ENCODE results near the gene AASS. TPM values are rescaled to one million over a fixed set of nuclear protein-coding genes. Genes with fewer than 3 reads are reported as not detected.
"Not testable (repeated sequence)": the region's sequence is repeated elsewhere in the genome, so short reads cannot be mapped to it uniquely, and the experiment has no call there.

The AASS gene
- polyA plus RNA-seq (ENCODE audit: insufficient read length): 19.8 TPM

DNA sequence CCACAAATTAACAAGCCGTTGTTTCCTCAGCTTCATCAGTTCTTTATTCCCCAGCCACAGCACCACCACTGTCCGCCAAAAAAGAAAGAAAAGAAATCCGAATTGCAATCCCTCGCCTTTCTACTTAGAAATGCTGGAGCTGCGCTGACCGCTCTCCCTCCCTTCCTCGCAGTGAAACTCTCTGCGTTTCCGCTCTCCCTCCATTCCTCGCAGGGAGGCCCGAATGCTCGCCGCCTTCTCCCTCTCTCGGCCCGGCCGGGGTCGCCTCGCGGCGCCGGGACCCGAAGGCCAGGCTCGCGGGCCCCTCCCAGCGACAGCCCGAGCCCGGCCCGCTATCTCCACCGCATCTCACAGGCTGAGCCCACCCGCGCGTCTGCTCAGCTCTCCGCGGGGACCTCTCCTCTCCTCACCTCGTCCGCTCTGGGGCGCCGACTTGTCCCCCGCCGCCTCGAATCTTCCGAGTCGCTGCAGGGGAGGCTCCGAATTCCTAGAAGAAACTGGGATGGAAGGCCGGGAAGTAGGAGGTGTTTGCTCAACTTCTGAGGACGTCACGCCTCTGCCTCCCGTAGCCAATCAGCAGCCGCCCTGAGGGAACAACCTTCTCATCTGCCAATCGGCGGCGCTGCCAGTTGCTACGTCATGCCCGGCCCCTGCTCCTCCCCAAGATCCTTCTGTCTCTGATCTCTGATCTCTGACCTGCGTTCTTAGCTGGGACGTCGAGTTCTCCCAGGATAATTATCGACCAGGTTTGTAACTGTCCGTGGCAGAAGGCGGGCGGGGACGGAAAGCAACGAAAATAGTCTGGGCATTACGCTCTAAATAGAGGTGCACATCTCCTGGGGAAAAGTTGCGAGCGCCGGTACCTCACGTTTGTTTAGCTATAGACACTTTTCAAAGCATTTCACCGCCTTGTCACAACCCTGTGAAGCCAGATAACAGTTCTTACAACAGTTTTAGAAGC, at the start of gene AASS:
AASS (minus strand) TSS at position 499 of the 961 bp plus-strand sequence. CDS start 10,523 bp downstream, outside the sequence.
- peak; percentile 96 for DNase-seq

DNA sequence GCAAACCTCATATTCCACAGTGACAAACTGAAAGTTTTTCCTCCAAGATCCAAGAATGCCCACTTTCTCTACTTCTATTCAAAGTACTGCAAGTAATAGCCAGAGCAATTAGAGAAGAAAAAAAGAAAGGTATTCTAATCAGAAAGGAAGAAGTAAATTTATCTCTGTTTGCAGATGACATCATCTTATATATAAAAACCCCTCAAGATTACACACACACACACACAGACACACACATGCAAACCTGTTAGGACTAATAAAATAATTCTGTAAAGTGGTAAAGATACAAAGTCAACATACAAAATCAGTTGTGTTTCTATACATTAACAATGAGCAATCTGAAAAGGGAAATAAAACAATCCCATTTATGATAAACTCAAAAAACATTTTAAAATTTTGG, 44.7 kb upstream of the AASS start:
- no peak for DNase-seq

DNA sequence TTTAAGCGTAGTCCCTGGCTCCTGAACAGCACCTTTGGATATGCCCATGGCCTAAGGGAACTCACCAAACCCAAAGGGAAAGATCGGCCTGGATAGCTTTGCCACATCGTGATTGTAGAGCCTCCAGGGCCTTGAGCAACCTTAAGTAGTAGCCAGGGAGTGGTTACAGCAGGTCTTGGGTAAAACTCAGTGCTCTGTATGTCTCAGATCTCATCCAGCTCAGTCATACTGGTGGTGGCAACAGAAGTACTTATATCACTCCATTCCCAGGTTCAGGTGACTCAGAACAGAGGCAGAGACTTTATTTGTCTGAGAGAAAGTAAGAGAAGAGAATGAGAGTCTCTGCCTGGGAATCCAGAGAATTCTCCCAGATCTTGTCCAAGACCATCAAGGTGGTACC, 39.1 kb upstream of the AASS start:
- DNase-seq: no peak

DNA sequence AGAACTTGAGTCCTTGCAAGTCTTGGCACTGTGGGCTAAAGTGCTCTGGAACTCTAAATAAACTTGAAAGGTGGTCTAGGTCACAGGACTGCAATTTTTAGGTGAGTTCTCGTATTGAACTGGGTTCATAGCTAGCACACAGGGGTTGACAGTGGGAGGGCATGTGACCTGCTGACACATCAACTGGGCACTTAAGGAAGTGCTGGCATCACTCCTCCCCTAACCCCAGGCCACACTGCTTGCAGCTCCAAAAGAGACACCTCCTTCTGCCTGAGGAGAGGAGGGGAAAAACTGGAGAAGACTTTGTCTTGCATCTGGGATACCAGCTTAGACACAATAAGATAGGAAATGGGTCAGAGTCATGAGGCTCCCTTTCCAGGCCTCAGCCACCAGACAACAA, 38.0 kb upstream of the AASS start:
- no peak for DNase-seq

DNA sequence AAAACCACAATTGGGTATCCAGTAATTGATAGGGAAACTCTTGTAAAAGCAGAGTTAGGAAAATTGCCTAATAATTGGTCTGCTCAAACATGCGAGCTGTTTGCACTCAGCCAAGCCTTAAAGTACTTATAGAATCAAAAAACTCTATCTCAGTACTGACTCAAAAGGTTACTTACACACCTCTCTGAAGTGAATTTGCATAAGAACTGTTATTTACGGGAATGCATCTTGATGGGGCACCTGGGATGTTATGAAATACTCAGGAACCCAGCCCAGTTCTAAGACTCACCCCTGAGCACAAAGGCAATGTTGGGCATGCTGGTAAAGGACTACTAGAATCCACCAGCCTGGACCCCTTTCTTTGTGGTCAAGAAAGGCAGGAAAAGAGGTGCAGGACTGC, 28.1 kb upstream of the AASS start:
- not testable (repeated sequence) for DNase-seq

DNA sequence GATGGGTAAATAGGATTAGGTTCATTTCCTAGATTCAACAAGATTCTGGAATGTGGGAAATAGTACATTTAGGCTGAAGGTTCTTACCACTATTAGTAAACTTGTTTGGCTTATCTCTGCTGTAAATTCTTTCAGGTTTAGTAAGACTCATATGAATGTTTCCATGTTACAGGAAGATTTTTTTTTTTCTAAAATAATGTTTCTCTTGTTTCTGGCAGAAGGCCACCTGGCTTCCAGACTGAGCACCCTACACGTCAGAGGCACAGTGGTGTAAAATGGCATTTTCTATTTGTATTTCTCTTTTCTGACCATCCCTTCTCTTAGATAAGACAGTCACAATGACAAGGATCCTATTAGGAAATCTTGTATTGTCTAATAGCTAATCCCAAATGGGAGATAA, 22.7 kb upstream of the AASS start:
- DNase-seq: no peak

DNA sequence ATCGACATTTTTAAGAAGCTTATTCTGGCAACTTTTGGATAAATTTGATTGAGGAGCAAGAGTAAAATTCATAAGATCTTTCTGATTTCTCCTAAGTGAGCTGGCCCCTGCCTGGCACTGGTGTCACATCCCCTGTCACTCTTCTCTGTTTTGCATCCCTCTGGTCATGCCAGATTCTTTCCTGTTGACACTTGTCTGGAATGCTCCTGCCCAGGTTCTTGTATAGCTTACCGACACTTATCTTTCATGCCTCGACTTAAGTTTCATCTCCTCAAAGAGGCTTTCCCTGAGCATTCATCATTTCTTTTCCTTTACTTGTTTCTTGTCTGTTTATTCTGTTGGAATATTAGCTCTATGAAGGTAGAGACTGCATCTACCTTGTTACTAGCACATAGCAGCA, 22.2 kb upstream of the AASS start:
- DNase-seq: no peak

DNA sequence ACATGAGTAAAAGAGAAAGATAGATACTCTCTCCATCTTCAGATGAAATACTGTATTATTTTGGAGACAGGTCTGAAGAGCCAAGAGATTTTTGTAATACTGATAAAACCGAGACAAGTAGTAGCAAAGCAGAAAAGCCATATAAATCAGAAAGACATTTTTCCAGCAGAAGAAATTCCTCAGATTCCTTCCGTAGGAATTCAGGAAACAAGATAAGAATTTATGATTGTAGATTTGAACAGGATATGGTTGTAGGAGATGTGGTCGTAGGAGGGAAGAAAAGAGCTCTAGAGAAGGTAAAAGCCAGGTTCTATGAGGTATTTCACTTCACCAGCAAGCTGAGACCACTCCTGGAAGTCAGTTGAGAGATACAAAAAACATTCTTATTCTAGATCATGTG, 17.6 kb upstream of the AASS start:
- no peak for DNase-seq

DNA sequence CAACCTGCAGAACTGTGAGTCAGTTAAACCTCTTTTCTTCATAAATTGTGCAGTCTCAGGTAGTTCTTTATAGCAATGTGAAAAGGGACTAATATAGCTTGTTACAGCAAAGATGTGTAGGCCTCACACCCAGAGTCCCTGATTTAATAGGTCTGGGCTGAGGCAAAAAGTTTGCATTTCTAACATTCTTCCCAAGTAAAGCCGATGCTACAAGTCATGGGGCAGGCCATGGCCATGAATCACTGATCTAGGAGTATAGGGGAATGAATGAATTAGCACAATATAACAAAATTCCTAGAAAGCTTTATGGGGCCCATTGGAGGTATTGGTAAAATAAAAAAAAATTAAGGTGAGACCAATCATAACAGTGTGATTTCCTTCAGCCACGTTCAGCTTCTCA, 11.5 kb upstream of the AASS start:
- no peak for DNase-seq

DNA sequence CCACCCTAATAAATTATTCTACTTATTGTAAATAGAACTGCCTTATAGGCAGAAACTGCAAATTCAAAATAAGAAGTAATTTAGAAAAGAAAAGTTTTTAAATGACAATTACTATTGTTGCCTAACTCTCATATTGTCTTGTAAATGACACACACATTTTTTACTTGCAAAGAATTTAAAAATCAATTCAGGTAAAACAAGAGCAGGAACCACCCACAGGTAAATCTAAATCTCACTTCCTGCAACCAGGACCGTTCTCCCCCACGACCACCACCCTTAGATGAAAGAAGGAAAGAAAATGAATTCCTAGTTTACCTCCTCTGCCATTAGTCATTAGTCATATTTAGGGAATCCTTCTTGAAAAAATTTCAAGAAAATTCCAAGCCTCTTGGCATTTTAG, 4.8 kb upstream of the AASS start:
- DNase-seq: no peak

DNA sequence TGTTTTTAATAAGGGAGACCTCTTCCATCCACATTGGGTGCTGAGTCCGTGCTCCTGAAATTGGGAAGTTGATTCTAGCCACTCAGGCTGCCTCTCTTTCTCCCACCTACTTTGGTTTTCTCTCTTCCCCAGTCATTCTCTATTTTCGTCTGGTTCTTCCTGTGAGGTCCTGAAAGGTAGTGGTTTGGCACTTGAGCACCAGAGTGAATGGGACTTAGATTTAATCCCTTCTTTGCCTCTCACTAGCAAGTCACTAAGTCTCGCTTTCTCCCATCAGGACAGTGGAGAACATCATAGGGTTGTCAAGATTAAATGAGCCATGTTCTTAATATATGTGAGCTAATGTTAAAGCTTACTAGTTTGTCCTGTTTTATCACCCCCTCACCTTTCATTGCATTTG, 4.0 kb upstream of the AASS start:
- DNase-seq: no peak

DNA sequence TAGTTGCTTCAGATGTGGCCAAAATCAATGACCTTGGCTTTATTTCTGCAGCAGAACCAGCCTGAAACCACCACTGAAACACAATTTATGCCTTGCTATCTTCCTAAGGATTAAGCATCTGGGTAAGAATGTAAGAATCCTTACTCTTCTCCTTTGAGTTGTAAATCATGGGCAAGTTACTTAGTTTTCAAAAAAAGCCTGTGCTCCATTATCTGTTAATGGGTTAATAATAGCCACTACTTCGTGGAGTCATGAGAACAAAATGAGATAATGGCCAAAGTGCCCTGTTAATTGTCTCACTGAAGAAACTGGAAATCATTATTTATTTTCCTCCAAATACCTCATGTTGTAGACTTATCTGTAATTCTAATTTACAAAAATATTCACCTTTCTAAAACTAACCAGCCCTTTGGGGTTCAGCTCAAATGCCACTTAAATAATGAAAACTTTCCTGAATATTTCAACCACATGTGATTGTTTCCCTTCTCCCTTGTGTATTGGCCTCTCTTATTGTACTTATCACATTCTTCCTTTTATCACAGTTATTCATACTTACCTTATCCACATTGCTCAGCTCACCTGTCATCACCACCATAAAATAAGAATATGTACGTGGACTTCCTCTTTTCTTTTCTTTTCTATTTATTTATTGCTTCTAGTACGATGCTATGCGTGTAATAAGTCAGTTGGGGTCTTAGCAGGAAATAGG, 2.0 kb upstream of the AASS start:
- DNase-seq: no peak

DNA sequence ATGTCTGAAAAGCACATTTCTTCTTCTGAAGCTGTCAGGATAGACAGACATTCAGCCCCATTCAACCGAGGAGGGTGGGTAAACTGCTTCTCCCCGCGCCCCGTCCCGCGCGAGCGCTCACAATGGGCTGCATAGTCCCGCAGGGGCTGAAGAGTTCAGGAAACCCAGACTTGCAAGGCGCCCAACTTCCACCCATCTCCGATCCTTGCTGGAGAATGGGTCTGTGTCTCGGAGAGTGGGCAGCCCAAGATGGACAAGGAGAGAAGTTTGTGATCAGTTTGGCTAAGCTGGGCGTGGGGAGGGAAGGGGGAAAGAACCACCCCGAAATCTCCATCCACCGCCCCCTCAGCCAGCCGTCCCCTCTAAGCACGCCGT, 686 bp downstream of the AASS start:
- peak; percentile 35 for DNase-seq

DNA sequence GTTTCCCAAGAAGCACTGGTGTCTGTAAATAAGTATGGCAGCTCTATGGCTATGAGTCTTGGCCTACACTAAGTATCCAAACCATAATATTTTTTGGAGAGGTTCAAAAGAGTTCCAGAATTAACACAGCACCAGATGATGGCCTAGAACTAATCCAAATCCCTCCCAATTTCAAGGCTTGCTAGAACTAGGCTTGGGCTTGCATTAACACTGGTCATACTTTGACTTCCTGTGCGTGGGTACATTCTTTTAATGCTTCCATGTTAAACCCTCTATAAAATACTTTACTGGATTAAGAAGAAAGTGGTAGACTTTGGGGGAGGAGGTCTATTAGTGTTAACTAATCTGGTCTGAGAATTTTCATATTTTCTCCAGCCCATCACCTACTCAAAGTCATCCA, 3.1 kb downstream of the AASS start:
- no peak for DNase-seq

DNA sequence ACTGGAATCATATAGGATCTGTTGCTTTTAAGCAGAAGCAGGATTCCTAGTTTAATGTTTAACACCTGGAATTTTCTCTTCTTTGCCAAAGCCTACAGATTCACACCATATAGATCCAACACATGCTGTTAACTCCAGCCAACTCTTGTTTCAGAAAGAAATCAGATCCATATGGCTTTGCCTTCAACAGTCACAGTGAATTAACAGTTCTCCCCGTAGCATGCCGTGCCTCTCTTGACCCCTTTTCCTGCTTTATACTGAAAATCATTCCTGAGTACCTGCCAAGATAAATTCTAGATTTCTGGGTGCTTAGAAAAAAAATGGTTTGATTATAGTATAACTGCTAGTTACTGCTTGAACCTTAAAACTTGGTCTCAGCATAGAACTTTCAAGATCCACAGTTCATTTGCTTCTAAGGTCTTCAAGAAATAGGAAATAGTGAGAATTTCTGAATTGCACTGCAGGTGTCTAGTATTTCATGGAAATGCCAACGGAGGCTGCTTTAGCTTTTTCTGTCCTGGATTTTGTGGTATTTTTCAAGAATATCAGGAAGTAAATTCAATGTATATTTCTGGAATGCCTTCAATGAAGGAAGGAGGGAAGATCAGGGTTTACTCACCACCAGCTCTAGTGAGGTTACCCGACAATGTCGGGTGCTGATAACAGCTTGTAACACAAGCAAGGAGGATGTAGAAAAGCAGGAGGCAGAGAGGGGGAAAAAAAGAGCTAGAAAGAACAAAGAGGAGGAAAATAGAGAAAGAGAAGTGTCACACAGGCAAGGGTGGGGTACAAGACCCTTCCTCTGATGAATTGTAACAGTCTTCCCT, 6.6 kb downstream of the AASS start:
- peak; percentile 8 for DNase-seq

DNA sequence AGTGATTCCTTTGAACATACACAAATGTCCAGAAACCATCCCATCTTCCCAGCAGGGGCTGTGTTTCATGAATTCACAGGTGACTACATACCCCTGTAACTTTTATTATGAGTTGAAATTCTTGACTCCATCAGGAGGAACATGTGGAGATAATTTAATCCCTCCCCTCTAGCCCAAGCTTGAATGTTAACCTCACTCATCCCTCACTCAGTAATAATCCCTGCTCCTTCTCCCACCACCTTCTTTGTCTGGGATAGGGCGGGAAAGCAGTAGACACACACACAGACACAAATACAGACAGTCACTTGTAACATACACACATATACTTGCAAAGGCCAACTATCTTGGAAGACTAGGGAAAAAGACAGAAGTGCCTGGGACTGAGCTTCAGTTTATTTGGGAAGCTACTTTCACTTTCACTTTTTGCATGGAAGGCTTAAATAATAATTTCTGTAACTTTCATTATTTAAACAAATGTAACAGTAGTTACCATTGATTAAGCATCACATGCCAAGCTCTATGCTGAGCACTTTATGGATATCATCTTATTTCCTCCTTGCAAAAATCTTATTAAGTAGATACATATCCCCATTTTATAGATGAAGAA, 7.3 kb downstream of the AASS start:
- peak; percentile 15 for DNase-seq

DNA sequence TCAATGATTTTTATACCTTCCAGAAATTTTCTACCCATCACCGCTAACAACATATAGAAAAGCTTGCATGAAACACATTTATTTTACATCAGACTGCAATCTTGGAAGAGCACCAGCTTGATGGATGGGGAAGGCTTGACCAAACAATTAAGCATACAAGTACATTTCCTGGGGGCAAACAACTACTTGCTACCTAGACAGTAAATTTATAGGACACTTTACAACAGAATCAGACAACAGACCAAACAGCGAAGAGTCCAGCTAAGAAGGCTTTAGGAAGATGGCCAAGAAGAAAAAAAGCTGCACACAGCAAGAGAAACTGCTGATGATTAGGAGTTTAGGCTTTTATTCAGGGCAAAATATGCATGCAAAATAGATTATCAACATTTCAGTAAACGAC, 8.0 kb downstream of the AASS start:
- peak; percentile 24 for DNase-seq

DNA sequence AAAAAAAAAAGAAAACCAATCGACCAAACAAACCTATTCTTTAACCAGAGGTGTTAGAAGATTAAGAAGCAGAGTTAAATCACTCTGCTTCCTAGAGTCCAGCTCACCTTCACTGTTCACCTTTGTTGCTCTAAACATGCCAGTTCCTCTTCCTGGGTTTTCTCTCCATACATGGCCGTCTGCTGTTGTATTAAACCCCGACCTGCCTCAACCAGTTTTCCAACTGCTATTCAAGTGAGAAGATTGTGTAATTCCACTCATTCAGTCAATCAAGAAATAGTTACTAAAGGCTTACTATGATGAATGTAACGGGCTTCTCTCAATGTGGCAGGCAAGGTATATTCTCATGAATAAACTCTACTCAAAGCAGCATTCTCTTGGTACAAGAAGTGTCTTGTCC, 8.8 kb downstream of the AASS start:
- no peak for DNase-seq

DNA sequence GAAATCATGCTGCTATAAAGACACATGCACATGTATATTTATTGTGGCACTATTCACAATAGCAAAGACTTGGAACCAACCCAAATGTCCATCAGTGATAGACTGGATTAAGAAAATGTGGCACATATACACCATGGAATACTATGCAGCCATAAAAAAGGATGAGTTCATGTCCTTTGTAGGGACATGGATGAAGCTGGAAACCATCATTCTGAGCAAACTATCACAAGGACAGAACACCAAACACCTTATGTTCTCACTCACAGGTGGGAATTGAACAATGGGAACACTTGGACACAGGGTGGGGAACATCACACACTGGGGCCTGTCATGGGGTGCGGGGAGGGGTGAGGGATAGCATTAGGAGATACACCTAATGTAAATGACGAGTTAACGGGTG, 9.3 kb downstream of the AASS start:
- DNase-seq: not testable (repeated sequence)

DNA sequence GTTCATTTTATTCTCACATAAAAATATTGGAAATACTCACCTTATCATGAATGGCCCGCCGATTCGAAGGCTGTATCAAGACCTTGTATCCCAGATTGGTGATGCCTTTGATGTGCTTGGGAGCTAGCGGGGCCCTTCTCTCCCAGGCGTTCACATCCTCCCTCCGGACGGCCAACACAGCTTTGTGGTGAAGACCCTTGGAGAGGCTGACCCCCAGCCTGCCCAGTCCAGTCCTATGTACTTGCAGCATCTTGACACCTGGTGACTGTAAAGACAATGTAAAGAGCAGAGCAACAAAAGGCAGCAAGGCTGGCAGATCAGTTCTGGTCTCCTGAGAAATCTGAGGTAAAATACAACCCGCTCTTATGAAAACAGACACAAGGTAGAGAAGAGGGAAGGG, 10.6 kb downstream of the AASS start:
- no peak for DNase-seq

DNA sequence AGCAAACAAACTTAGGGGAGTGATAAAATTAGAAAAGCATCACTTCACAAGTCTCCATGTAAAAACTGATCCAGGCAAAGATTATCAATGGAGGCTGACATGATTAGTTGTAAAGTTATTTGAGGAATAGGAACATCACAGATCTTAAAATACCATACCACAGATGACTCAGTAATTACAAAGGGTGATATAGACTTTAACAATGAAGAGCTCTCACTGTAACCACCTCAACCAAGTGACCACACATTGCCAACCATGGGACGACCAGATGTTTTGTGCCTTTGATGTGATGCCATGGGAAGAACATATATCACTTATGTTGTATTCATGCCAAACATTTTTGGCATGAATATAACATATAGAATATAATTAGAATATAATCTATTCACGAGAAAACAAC, 11.7 kb downstream of the AASS start:
- no peak for DNase-seq

DNA sequence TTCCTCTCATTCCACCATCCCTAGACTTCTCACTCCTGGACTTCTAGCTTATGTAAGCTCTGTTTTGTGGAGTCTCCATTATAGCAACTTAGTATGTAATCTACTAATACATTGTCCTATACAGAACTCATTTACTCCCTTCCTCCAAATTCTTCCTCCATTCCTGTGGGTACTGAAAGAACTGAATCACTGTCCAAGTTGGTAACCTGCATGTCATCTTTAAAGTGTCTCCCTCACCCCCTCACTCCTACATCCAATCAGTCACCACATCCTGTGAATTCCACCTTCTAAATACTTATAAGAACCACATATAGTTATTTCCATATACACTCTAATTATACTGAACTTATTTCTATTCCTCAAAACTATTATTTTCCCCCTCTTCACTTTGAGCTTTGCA, 20.3 kb downstream of the AASS start:
- no peak for DNase-seq

DNA sequence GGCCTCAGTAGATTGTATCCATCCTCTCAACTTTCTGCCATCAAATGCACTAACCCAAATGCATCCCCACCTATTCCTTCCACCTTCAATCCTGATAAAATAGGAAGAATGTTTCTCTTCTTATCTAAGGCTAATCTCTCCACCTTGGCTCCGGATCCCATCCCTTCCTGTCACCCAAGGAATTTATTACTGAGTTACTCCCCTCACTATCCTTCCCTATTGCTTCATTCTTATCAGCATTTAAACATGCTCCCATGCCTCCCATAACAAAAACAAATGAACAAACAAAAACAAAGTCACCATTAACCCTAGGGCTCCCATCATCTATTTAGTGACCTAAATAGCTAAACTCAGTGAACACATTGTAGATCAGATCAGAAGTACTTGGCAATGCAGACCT, 25.3 kb downstream of the AASS start:
- no peak for DNase-seq
